Ammon's horn (tissue), 1 donor: ENCODE data around the gene SIPA1.
"Not testable (repeated sequence)": the region's sequence is repeated elsewhere in the genome, so short reads cannot be mapped to it uniquely, and the experiment has no call there.

Source experiments
- DNase-seq: peaks from one replicate; pipeline ENCODE4 v3.0.0-alpha.2; 2016; ENCODE audit warnings: low spot score

Gene SIPA1

DNA sequence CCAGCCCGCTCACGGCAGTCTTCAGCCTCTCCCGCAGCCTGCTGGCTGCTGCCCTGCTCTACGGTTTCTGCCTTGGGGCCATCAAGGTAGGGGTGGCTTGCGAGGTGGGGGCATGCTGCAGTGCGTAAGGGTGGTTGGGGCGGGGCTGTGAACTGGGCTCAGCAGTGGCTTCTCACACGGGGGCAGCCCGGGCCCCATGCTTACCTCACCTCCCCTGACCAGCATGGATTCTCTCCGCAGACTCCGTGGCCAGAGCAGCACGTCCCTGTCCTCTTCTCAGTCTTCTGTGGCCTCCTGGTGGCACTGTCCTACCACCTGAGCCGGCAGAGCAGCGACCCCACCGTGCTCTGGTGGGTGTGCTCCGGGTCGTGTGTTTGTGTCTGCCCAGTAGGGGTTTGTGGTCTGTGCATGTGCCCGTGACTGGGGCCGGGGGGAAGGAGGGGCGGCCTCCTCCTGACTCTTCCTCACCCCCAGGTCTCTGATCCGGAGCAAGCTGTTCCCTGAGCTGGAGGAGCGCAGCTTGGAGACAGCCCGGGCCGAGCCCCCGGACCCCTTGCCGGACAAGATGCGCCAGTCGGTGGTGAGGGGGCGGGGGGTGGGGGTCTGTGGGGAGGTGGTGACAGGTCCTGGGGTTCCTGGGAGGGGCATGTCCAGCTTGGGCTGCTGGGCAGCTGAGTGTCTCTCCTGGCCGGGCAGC, 12.8 kb upstream of the SIPA1 start:
- no peak for DNase-seq

- DNase-seq: peak; percentile 89
These were observed 12.1 kb upstream of the SIPA1 start for GRCh38 chr11:65625628-65626342.

DNA sequence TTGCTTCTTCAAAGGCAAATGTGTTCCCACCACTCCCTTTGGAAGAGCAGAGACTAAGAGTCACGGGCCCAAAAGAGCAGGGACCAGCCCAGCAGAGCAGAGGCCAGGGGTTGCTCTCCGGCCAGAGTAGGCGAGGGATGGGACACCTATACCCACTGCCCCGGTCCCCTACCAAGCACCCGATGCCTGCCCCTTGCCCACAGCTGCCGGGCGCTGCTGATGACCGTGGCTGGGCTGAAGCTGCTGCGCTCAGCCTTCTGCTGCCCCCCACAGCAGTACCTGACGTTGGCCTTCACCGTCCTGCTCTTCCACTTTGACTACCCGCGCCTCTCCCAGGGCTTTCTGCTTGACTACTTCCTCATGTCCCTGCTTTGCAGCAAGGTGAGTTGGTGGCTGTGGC, 10.7 kb upstream of the SIPA1 start:
- DNase-seq: no peak

GRCh38 chr11:65629579-65629978, 8.3 kb upstream of the SIPA1 start:
- DNase-seq: no peak

- DNase-seq: no peak
These were observed 7.7 kb upstream of the SIPA1 start for GRCh38 chr11:65630215-65630614.

GRCh38 chr11:65633390-65634108, 4.4 kb upstream of the SIPA1 start:
- DNase-seq: no peak

GRCh38 chr11:65634109-65634436, 3.8 kb upstream of the SIPA1 start:
- no peak for DNase-seq

DNA sequence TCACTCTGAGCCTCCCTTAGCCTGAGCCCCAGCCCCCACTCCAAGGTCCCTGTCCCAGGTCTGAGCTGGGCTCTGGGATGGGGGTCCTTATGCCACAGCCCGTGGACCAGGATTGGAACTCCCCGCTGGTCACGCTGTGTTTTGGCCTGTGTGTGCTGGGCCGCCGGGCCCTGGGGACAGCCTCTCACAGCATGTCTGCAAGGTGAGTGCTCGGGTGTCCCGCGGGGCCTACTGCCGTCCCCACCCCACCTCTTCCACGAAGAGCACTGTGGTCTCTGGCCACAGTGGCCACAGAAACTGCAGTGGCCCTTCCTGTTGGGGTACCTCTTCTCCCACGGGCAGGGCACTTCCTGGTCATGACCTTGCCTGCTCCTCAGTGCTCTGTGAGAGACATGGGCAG, 3.5 kb upstream of the SIPA1 start:
- DNase-seq: no peak

GRCh38 chr11:65634905-65635731, 2.8 kb upstream of the SIPA1 start:
- DNase-seq: no peak

DNA sequence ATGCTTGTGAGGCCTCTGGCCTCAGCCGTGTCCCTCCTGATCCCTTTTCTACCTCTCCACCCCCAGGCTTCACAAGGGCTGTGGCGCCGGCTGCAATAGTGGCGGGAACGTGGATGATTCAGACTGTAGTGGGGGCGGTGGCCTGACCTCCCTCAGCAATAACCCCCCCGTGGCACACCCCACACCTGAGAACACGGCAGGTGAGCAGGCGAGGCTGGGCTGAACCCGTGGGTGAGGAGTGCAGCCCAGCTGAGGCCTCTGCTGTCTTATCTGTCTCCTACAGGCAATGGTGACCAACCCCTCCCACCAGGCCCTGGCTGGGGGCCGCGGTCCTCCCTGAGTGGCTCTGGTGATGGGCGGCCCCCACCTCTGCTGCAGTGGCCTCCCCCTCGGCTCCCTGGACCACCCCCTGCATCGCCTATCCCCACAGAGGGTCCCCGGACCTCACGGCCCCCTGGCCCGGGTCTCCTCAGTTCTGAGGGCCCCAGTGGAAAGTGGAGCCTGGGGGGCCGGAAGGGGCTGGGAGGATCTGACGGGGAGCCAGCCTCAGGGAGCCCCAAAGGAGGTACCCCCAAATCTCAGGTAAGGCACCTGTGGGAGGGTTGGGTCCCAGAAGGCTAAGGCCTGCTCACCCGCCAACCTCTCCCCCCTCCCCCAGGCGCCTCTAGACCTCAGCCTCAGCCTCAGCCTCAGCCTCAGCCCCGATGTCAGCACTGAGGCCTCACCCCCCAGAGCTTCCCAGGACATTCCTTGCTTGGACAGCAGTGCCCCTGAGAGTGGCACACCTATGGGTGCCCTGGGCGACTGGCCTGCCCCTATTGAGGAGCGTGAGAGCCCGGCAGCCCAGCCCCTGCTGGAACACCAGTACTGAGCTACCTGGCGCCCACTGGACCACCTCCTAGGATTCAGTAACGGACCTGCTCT, 1.5 kb upstream of the SIPA1 start:
- DNase-seq: no peak

DNA sequence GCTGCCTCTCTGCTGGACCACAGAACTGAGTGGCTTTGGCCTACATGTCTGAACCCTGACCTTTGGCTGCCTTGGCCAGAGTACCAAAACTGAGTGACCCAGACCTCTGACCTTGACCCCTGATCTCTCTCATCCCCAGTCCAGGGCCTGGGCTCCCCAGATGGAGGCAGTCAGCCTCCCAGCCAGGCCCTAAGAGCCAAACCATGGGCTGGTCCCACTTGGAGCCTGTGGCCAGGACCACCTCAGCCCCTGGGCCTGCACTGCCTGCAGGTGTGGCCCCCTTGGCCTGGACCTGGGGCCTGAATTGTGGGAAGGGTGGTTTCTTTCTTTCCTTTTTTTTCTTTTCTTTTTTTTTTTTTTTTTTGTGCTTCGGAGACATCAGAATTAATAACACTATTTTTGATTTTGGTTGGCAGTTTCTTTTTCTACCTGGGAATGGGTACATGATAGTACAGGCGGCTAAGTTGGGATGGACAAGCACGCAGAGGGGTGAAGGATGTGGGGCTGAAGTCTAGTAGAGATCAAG, 806 bp upstream of the SIPA1 start:
- DNase-seq: no peak

DNA sequence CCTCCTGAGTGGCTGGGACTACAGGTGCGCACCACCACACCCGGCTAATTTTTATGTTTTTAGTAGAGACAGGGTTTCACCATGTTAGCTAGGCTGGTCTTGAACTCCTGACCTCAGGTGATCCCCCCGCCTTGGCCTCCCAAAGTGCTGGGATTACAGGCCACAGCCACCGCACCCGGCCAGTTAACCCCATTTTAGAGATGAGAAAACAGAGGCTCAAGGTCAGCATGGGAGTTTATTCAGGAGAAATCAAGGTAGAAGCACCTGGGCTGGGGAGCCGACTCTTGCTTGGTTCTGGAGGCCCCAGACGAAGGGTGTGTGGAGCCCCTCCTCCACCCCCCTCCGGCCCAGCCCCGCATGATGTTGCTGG, 1.3 kb downstream of the SIPA1 start:
- not testable (repeated sequence) for DNase-seq

GRCh38 chr11:65639623-65640482, 2.0 kb downstream of the SIPA1 start:
- DNase-seq: peak; percentile 76

GRCh38 chr11:65640483-65641296, 2.8 kb downstream of the SIPA1 start:
- DNase-seq: peak; percentile 68

DNA sequence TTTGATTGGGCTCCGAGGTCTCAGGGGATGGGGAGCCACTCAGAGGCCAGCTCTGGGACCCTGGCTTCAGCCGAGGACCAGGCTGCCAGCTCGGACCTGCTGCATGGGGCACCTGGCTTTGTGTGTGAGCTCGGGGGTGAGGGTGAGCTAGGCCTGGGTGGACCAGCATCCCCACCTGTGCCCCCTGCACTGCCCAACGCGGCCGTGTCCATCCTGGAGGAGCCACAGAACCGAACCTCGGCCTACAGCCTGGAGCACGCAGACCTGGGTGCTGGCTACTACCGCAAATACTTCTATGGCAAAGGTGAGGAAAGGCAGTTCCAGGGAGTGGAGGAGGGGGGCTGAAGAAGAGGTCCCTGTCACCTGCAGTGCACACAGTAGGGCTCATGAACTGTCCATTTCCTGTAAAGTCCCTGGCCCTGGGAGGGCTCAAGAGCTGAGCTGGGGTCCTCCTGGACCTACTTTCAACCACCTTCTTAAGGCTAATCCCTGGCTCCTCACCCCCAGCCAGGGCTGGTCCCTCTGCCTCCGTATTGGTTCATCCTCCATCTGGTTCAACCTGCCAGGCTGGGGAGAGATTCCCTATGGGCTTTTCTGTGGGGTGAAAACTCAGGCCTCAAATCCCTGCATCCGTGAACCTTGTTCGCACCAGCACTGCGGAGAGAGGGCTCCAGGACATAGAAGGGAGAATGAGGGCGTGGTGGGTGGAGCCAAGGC, 3.6 kb downstream of the SIPA1 start:
- DNase-seq: no peak

DNA sequence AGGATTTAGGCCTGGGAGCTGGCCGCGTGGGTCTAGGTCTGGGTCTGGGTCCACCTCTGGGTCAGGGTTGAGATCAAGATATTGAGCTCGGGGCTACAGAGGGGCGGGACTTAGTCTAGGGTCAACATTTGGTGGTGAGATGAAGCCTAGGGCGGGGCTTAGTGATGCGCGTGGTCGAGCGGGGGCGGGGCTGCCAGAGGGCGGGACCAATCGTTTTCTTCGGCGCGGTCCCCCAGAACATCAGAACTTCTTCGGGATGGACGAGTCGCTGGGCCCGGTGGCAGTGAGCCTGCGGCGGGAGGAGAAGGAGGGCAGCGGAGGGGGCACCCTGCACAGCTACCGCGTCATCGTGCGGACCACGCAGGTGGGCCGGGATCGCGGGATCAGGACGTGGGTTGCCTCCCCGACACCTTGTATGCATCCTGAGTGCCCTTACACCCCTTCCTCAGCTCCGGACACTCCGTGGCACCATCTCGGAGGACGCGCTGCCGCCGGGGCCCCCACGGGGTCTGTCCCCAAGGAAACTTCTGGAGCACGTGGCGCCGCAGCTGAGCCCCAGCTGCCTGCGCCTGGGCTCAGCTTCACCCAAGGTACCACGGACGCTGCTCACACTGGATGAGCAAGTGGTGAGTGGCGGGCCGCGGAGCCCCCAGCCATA, 4.2 kb downstream of the SIPA1 start:
- no peak for DNase-seq

DNA sequence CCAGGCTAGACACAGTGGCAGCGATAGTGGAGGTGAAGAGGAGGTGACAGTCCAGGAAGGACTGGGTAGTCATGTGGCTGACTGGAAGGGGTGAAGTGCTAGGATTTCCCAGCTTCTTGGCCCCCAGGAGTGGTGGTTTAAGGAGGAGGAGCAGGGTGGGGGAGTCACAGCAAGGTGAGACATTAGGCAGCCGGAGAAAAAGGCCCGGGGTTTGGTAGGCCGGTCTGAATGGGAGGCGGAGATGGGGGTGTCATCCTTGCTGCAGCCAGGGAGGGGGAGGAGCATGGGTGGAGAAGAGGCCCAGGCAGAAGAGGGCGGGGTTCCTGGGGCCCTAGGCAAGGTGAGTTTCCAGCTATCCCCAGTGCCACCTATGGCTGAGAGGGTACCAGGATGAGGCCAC, 6.1 kb downstream of the SIPA1 start:
- no peak for DNase-seq

- DNase-seq: no peak
These were observed 6.9 kb downstream of the SIPA1 start for GRCh38 chr11:65644837-65645236.
